Measurements from ENCODE around the gene SMAD2.
A peak's percentile ranks its signal among the peaks of the same experiment; 100 is the strongest.

SMAD2 gene

GRCh38 chr18:47775961-47776360 is 154.5 kb downstream of the SMAD2 start:
- no peaks in the 10 kb centered on the region for H3K36me3 ChIP-seq (ENCODE audit: insufficient read depth, low read length)
- H3K9me3 ChIP-seq (ENCODE audit: insufficient read depth, low read length, severe bottlenecking) = no peaks in the 10 kb centered on the region
- H3K4me3 ChIP-seq (ENCODE audit: low read depth in 1 of 2, low read length in 2 of 2) = no peak overlapping the region
- H3K27me3 ChIP-seq (ENCODE audit: insufficient read depth, low read length, poor library complexity) = peaks cover 6% of the 10 kb centered on the region
- no peaks in the 10 kb centered on the region for H3K79me2 ChIP-seq (ENCODE audit: insufficient read depth, low read length)
- no peaks in the 10 kb centered on the region for H4K20me1 ChIP-seq (ENCODE audit: insufficient read depth, low read length)
- DNase-seq (no peak), ATAC-seq (ENCODE audit: insufficient read depth, low read depth) (no peak)
- H3K4me1 ChIP-seq (ENCODE audit: insufficient read depth, low read length) = peaks cover 5% of the 10 kb centered on the region; the same call in 1 of the 2 replicates
- H3K4me2 ChIP-seq (ENCODE audit: insufficient read depth, low read length) = no peak overlapping the region
- no peak for TF ChIP-seq EZH2 (IDR thresholded peaks at IDR 0.05; ENCODE audit: borderline replicate concordance, low read depth, low read length, severe bottlenecking)
- no peak overlapping the region for H3K27ac ChIP-seq (ENCODE audit: low read length)
- H3K9ac ChIP-seq (ENCODE audit: low read depth, low read length) = no peak overlapping the region
- no peak overlapping the region for H2AFZ ChIP-seq (ENCODE audit: low read depth, low read length)

GRCh38 chr18:47773931-47774330 is 156.5 kb downstream of the SMAD2 start:
- H2AFZ ChIP-seq (ENCODE audit: low read depth, low read length) = no peak overlapping the region
- H3K9ac ChIP-seq (ENCODE audit: low read depth, low read length) = no peak overlapping the region
- no peaks in the 10 kb centered on the region for H3K9me3 ChIP-seq (ENCODE audit: insufficient read depth, low read length, severe bottlenecking)
- no peaks in the 10 kb centered on the region for H4K20me1 ChIP-seq (ENCODE audit: insufficient read depth, low read length)
- ATAC-seq (ENCODE audit: insufficient read depth, low read depth) (no peak), DNase-seq (no peak)
- H3K4me2 ChIP-seq (ENCODE audit: insufficient read depth, low read length) = no peak overlapping the region
- no peaks in the 10 kb centered on the region for H3K79me2 ChIP-seq (ENCODE audit: insufficient read depth, low read length)
- H3K36me3 ChIP-seq (ENCODE audit: insufficient read depth, low read length) = no peaks in the 10 kb centered on the region
- TF ChIP-seq EZH2 (IDR thresholded peaks at IDR 0.05; ENCODE audit: borderline replicate concordance, low read depth, low read length, severe bottlenecking) (no peak), CTCF (IDR thresholded peaks at IDR 0.05; ENCODE audit: borderline replicate concordance, extremely low read depth, low read length, poor library complexity, severe bottlenecking) (no peak)
- H3K4me3 ChIP-seq (ENCODE audit: low read depth in 1 of 2, low read length in 2 of 2) = no peak overlapping the region
- H3K4me1 ChIP-seq (ENCODE audit: insufficient read depth, low read length) = peaks cover 5% of the 10 kb centered on the region; the same call in 1 of the 2 replicates
- no peak overlapping the region for H3K27ac ChIP-seq (ENCODE audit: low read length)
- peaks cover 3% of the 10 kb centered on the region for H3K27me3 ChIP-seq (ENCODE audit: insufficient read depth, low read length, poor library complexity)

- Histone ChIP-seq H2AFZ (ENCODE audit: low read depth, low read length) (no peak overlapping the region), H3K4me1 (ENCODE audit: insufficient read depth, low read length) (peaks cover 5% of the 10 kb centered on the region; the same call in 1 of the 2 replicates), H3K9me3 (ENCODE audit: insufficient read depth, low read length, severe bottlenecking) (no peaks in the 10 kb centered on the region), H3K27me3 (ENCODE audit: insufficient read depth, low read length, poor library complexity) (peaks cover 3% of the 10 kb centered on the region), H4K20me1 (ENCODE audit: insufficient read depth, low read length) (no peaks in the 10 kb centered on the region), H3K79me2 (ENCODE audit: insufficient read depth, low read length) (no peaks in the 10 kb centered on the region), H3K36me3 (ENCODE audit: insufficient read depth, low read length) (no peaks in the 10 kb centered on the region), H3K4me2 (ENCODE audit: insufficient read depth, low read length) (peak overlapping the region; percentile 27; the same call in 1 of the 2 replicates), H3K27ac (ENCODE audit: low read length) (no peak overlapping the region), H3K4me3 (ENCODE audit: low read depth in 1 of 2, low read length in 2 of 2) (no peak overlapping the region), H3K9ac (ENCODE audit: low read depth, low read length) (no peak overlapping the region)
- ATAC-seq (ENCODE audit: insufficient read depth, low read depth) = peak; percentile 91
- peak; percentile 65 for DNase-seq
- TF ChIP-seq EZH2 (IDR thresholded peaks at IDR 0.05; ENCODE audit: borderline replicate concordance, low read depth, low read length, severe bottlenecking) (no peak), CTCF (IDR thresholded peaks at IDR 0.05; ENCODE audit: borderline replicate concordance, extremely low read depth, low read length, poor library complexity, severe bottlenecking) (peak; percentile 97)
These were observed 157.8 kb downstream of the SMAD2 start for GRCh38 chr18:47772374-47773248.

GRCh38 chr18:47771922-47772321 is 158.5 kb downstream of the SMAD2 start:
- H3K27me3 ChIP-seq (ENCODE audit: insufficient read depth, low read length, poor library complexity) = peaks cover 3% of the 10 kb centered on the region
- no peak overlapping the region for H3K4me3 ChIP-seq (ENCODE audit: low read depth in 1 of 2, low read length in 2 of 2)
- H3K9ac ChIP-seq (ENCODE audit: low read depth, low read length) = no peak overlapping the region
- DNase-seq = no peak
- H3K4me2 ChIP-seq (ENCODE audit: insufficient read depth, low read length) = no peak overlapping the region
- peaks cover 5% of the 10 kb centered on the region; the same call in 1 of the 2 replicates for H3K4me1 ChIP-seq (ENCODE audit: insufficient read depth, low read length)
- ATAC-seq (ENCODE audit: insufficient read depth, low read depth) = no peak
- TF ChIP-seq EZH2 (IDR thresholded peaks at IDR 0.05; ENCODE audit: borderline replicate concordance, low read depth, low read length, severe bottlenecking) = no peak
- no peak for TF ChIP-seq CTCF (IDR thresholded peaks at IDR 0.05; ENCODE audit: borderline replicate concordance, extremely low read depth, low read length, poor library complexity, severe bottlenecking)
- H3K27ac ChIP-seq (ENCODE audit: low read length) = no peak overlapping the region
- no peaks in the 10 kb centered on the region for H3K9me3 ChIP-seq (ENCODE audit: insufficient read depth, low read length, severe bottlenecking)
- no peak overlapping the region for H2AFZ ChIP-seq (ENCODE audit: low read depth, low read length)
- no peaks in the 10 kb centered on the region for H4K20me1 ChIP-seq (ENCODE audit: insufficient read depth, low read length)
- no peaks in the 10 kb centered on the region for H3K79me2 ChIP-seq (ENCODE audit: insufficient read depth, low read length)
- no peaks in the 10 kb centered on the region for H3K36me3 ChIP-seq (ENCODE audit: insufficient read depth, low read length)
